AG04449 (cell line): ENCODE measurements around the gene GPR151.
"Not testable (repeated sequence)": the region's sequence is repeated elsewhere in the genome, so short reads cannot be mapped to it uniquely, and the experiment has no call there.

Source experiments
- CTCF ChIA-PET: fragments of 350-600 bp; formaldehyde crosslinking; extraction: SDS; loops from one replicate; lab custom pipeline; 2021; ENCODE audit warnings: antibody characterized with exemption; lab: Yijun Ruan, JAX
- POLR2A ChIA-PET: fragments of 400-600, 350-600 bp; formaldehyde crosslinking; extraction: SDS; loops from one replicate; lab custom pipeline; 2020; ENCODE audit warnings: antibody characterized with exemption, inconsistent platforms; lab: Yijun Ruan, JAX
- DNase-seq: peaks from one replicate; pipeline ENCODE4 v3.0.0-alpha.2; 2010; ENCODE audit warnings: low read depth, low spot score
- H3K4me3 ChIP-seq: 2 replicates; pipeline ENCODE4 v1.5.1; 2011; ENCODE audit warnings: low read depth, mild to moderate bottlenecking, control low read depth, low read length
- TF ChIP-seq, protein P1 (sequence below): IDR thresholded peaks from one replicate; pipeline ENCODE4 v1.5.1; 2011; ENCODE audit warnings: mild to moderate bottlenecking, moderate library complexity, low read length, control low read depth, inconsistent platforms; ENCODE audit not compliant: insufficient read depth; ENCODE audit errors: missing control alignments

The GPR151 gene

DNA sequence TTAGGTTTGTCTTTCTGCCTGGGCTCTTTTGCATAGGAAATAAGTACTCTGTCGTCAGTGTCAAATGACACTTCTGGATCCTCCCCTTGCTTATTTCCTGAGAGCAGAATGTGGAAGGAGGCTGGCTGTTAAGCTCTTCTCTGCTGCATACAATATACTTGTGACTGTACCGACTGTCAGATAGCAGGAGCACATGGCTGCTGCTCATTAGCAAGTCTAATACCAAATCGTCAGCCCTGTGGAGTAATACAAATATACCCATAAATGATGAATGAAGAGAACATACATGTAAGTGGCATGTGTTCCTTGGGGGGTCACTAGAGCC, at the start of gene GPR151:
Gene GPR151 (minus strand): TSS at position 40 of the 325 bp plus-strand sequence. CDS start 77 bp downstream, outside the sequence.
- POLR2A ChIA-PET, result no interaction called here
- CTCF ChIA-PET, result interaction anchor here (1.3 to 4.7 kb wide), 4 partner anchors 17 to 450 kb away, joined by 3 to 25 read pairs (median 4); no protein-coding TSS in a partner anchor
- H3K4me3 ChIP-seq, result no peak within 1 kb of the TSS
- TF ChIP-seq, protein P1, sequence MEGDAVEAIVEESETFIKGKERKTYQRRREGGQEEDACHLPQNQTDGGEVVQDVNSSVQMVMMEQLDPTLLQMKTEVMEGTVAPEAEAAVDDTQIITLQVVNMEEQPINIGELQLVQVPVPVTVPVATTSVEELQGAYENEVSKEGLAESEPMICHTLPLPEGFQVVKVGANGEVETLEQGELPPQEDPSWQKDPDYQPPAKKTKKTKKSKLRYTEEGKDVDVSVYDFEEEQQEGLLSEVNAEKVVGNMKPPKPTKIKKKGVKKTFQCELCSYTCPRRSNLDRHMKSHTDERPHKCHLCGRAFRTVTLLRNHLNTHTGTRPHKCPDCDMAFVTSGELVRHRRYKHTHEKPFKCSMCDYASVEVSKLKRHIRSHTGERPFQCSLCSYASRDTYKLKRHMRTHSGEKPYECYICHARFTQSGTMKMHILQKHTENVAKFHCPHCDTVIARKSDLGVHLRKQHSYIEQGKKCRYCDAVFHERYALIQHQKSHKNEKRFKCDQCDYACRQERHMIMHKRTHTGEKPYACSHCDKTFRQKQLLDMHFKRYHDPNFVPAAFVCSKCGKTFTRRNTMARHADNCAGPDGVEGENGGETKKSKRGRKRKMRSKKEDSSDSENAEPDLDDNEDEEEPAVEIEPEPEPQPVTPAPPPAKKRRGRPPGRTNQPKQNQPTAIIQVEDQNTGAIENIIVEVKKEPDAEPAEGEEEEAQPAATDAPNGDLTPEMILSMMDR, result no peak
- DNase-seq, result no peak

- no peak overlapping the region for H3K4me3 ChIP-seq
- ChIA-PET POLR2A (no interaction called here), CTCF (interaction anchor here (1.3 kb wide), 1 partner anchor 402 kb away, joined by 3 read pairs; no protein-coding TSS in a partner anchor)
- DNase-seq, result no peak
- TF ChIP-seq, protein P1, result no peak
Observed at GRCh38 chr5:146564007-146564762, 48.2 kb upstream of the GPR151 start.

DNA sequence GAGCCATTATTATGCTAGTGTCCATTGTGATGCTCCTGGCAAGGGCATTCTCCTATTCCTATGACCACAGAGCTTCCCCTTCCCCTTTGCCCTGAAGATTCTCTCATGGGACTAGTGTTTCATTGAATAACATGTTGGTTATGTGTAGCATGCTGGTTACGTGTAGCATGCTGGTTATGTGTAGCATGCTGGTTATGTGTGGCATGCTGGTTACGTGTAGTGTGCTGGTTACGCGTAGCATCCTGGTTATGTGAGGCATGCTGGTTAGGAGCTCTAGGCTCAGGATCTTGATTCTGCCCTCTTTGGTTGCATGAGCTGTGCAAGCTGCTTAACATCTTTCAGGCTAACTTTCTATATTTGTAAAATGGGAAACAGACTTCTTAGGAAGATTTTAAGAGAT, 46.5 kb upstream of the GPR151 start:
- CTCF ChIA-PET, result interaction anchor here (1.5 to 2.6 kb wide), 2 partner anchors 18 to 29 kb away, joined by 5 to 12 read pairs; no protein-coding TSS in a partner anchor
- POLR2A ChIA-PET, result no interaction called here
- no peak overlapping the region for H3K4me3 ChIP-seq
- no peak for DNase-seq
- TF ChIP-seq, protein P1, result no peak

GRCh38 chr5:146561711-146562110, 45.7 kb upstream of the GPR151 start:
- no peak overlapping the region for H3K4me3 ChIP-seq
- ChIA-PET POLR2A (no interaction called here), CTCF (interaction anchor here (1.1 to 2.6 kb wide), 3 partner anchors 17 to 30 kb away, joined by 3 to 12 read pairs (median 4); no protein-coding TSS in a partner anchor)
- no peak for DNase-seq
- TF ChIP-seq, protein P1, result no peak

GRCh38 chr5:146560205-146560812, 44.3 kb upstream of the GPR151 start:
- no peak for DNase-seq
- ChIA-PET POLR2A (no interaction called here), CTCF (interaction anchor here (1.0 to 2.6 kb wide), 2 partner anchors 16 to 405 kb away, joined by 4 to 12 read pairs; no protein-coding TSS in a partner anchor)
- H3K4me3 ChIP-seq, result no peak overlapping the region
- TF ChIP-seq, protein P1, result no peak

- POLR2A ChIA-PET, CTCF ChIA-PET, H3K4me3 ChIP-seq, DNase-seq: not testable (repeated sequence)
Observed at GRCh38 chr5:146556884-146557283, 40.9 kb upstream of the GPR151 start.
